ENCODE measurements around the gene PSORS1C2.
"Not testable (repeated sequence)": the region's sequence is repeated elsewhere in the genome, so short reads cannot be mapped to it uniquely, and the experiment has no call there.

DNA sequence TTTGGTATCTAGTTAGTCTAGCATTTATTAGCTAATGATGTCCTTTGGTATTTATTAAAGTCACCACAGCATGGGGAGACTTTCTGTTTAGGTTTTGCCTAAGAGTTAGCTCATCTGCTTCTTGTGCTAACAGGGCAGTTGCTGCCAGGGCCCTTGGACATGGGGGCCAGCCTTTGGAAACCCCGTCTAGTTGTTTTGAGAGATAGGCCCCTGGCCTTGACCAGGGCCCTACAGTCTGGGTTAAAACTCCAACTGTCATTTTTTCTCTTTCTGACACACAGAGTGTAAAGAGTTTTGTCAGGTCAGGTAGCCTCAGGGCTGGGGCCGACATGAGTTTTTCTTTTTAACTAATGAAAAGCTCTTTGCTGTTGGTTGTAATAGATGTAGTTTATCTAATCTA lies 44.4 kb upstream of the PSORS1C2 start:
- TF ChIP-seq, protein P1, sequence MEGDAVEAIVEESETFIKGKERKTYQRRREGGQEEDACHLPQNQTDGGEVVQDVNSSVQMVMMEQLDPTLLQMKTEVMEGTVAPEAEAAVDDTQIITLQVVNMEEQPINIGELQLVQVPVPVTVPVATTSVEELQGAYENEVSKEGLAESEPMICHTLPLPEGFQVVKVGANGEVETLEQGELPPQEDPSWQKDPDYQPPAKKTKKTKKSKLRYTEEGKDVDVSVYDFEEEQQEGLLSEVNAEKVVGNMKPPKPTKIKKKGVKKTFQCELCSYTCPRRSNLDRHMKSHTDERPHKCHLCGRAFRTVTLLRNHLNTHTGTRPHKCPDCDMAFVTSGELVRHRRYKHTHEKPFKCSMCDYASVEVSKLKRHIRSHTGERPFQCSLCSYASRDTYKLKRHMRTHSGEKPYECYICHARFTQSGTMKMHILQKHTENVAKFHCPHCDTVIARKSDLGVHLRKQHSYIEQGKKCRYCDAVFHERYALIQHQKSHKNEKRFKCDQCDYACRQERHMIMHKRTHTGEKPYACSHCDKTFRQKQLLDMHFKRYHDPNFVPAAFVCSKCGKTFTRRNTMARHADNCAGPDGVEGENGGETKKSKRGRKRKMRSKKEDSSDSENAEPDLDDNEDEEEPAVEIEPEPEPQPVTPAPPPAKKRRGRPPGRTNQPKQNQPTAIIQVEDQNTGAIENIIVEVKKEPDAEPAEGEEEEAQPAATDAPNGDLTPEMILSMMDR (conservative IDR thresholded peaks at IDR 0.05 in 1 of 2, IDR thresholded peaks at IDR 0.05 in 1 of 2; ENCODE audit: low read depth in 1 of 2, low read length in 2 of 2) = not testable (repeated sequence)
- TF ChIP-seq EZH2 (IDR thresholded peaks at IDR 0.05; ENCODE audit: low read length, missing control alignments) = not testable (repeated sequence)

All from fibroblast of lung (primary cell).